PC-3 (cell line): ENCODE data around the gene EFHC1. TPM values are rescaled to one million over a fixed set of nuclear protein-coding genes. Genes with fewer than 3 reads are reported as not detected.

Source experiments
- ATAC-seq: fragments of 200-7000 bp; cut with Tn5 transposase; 2 replicates; pipeline ENCODE4 v1.9.1; 2020; ENCODE audit warnings: mild to moderate bottlenecking, moderate library complexity
- BruUV-seq: library from RNA; stranded (reverse); fragments of 400-500 nt; replicated peaks from 2 replicates; lab custom pipeline; 2021; lab: Mats Ljungman, UMichigan
- CTCF ChIA-PET: fragments of 300-600 bp; sonication (Branson Sonifier 250); formaldehyde crosslinking; loops from one replicate; lab custom pipeline; 2022; ENCODE audit warnings: antibody characterized with exemption; lab: Charles Lee
- POLR2A ChIA-PET: fragments of 300-600 bp; sonication (Branson Sonifier 250); formaldehyde crosslinking; loops from one replicate; lab custom pipeline; 2022; ENCODE audit warnings: antibody characterized with exemption; ENCODE audit not compliant: unreplicated experiment; lab: Charles Lee
- DNase-seq: peaks from one replicate; pipeline ENCODE4 v3.0.0-alpha.2; 2015
- H2AFZ ChIP-seq: fragments of 300-600 bp; sonication (generic); 2 replicates; pipeline ENCODE4 v1.6.0; 2016; ENCODE audit warnings: antibody characterized with exemption, low read length
- H3F3A ChIP-seq: fragments of 300-600 bp; sonication (generic); one replicate; pipeline ENCODE4 v1.6.0; 2017; ENCODE audit warnings: antibody characterized with exemption, low read length, control low read depth, mild to moderate bottlenecking; ENCODE audit not compliant: unreplicated experiment
- H3K27ac ChIP-seq: fragments of 300-600 bp; sonication (generic); 2 replicates; pipeline ENCODE4 v1.5.1; 2016; ENCODE audit warnings: mild to moderate bottlenecking, low read length
- H3K27me3 ChIP-seq: fragments of 300-600 bp; sonication (generic); 2 replicates; pipeline ENCODE4 v1.6.1; 2016; ENCODE audit warnings: low read length, mixed read lengths
- H3K36me3 ChIP-seq: fragments of 300-600 bp; sonication (generic); 2 replicates; pipeline ENCODE4 v1.6.1; 2016; ENCODE audit warnings: low read depth, mixed run types, low read length, mixed read lengths
- H3K4me1 ChIP-seq: fragments of 300-600 bp; sonication (generic); 2 replicates; pipeline ENCODE4 v1.5.1; 2016; ENCODE audit warnings: low read length; ENCODE audit not compliant: insufficient read depth
- H3K4me2 ChIP-seq: fragments of 300-600 bp; sonication (generic); 2 replicates; pipeline ENCODE4 v1.6.0; 2016; ENCODE audit warnings: low read length
- H3K4me3 ChIP-seq: fragments of 300-600 bp; sonication (generic); 2 replicates; pipeline ENCODE4 v1.5.1; 2016; ENCODE audit warnings: mild to moderate bottlenecking, low read length, mixed read lengths
- H3K79me2 ChIP-seq: fragments of 300-600 bp; sonication (generic); 2 replicates; pipeline ENCODE4 v1.6.1; 2017; ENCODE audit warnings: low read length, mixed read lengths
- H3K9ac ChIP-seq: fragments of 300-600 bp; sonication (generic); 2 replicates; pipeline ENCODE4 v1.6.0; 2016; ENCODE audit warnings: mild to moderate bottlenecking, low read length
- H3K9me2 ChIP-seq: fragments of 300-600 bp; sonication (generic); replicated peaks from 2 replicates; pipeline ENCODE4 v1.6.1; 2016; ENCODE audit warnings: mixed run types, low read length, mixed read lengths
- H3K9me3 ChIP-seq: fragments of 300-600 bp; sonication (generic); 2 replicates; pipeline ENCODE4 v1.6.1; 2016; ENCODE audit warnings: low read length, mixed read lengths
- H4K20me1 ChIP-seq: fragments of 300-600 bp; sonication (generic); 2 replicates; pipeline ENCODE4 v1.6.1; 2016; ENCODE audit warnings: low read length, mixed read lengths
- CTCF ChIP-seq: fragments of 300-600 bp; sonication (generic); conservative IDR thresholded peaks from 2 replicates; pipeline ENCODE4 v1.5.1; 2017; ENCODE audit warnings: antibody characterized with exemption, low read depth, mild to moderate bottlenecking, low read length
- EZH2 ChIP-seq: fragments of 300-600 bp; sonication (generic); IDR thresholded peaks from one replicate; pipeline ENCODE4 v1.6.1; 2017; ENCODE audit warnings: antibody characterized with exemption, mild to moderate bottlenecking, low read length; ENCODE audit not compliant: unreplicated experiment
- EZH2phosphoT487 ChIP-seq: fragments of 300-600 bp; sonication (generic); IDR thresholded peaks from 2 replicates; pipeline ENCODE4 v1.6.1; 2018; ENCODE audit warnings: mild to moderate bottlenecking, antibody characterized with exemption, low read length, borderline replicate concordance
- intact Hi-C: fragments of 100-400 bp; cut with micrococcal nuclease; formaldehyde crosslinking; loops from 2 replicates; pipeline ENCODE4 v1.9.0; 2023
- total RNA-seq: library from RNA; depleted of rRNA; stranded (reverse); fragments of >200 nt; gene quantifications from 2 replicates; pipeline ENCODE4 v1.2.3, GENCODE V29; 2014

Gene EFHC1
- total RNA-seq, 1 experiment from 2014 or later: 22.4 TPM

- no peaks in the 10 kb centered on the region for H3K79me2 ChIP-seq
- ChIA-PET POLR2A (no interaction called here), CTCF (no interaction called here)
- no peaks in the 10 kb centered on the region for H3K27me3 ChIP-seq
- no peaks in the 10 kb centered on the region for H3F3A ChIP-seq
- H3K4me2 ChIP-seq: no peak overlapping the region
- no peak overlapping the region for H3K9ac ChIP-seq
- H2AFZ ChIP-seq: no peak overlapping the region
- no TSS peak for BruUV-seq
- H3K4me3 ChIP-seq: no peak overlapping the region
- no peaks in the 10 kb centered on the region for H3K9me3 ChIP-seq
- DNase-seq (no peak), ATAC-seq (no peak)
- H4K20me1 ChIP-seq: no peaks in the 10 kb centered on the region
- no peak overlapping the region for H3K27ac ChIP-seq
- TF ChIP-seq CTCF (no peak), EZH2phosphoT487 (no peak), EZH2 (no peak)
- no peaks in the 10 kb centered on the region for H3K9me2 ChIP-seq
- H3K36me3 ChIP-seq: no peaks in the 10 kb centered on the region
- H3K4me1 ChIP-seq: no peaks in the 10 kb centered on the region
- intact Hi-C loops: no loop called here
These were observed 43.4 kb upstream of the EFHC1 start for GRCh38 chr6:52376763-52377162.

DNA sequence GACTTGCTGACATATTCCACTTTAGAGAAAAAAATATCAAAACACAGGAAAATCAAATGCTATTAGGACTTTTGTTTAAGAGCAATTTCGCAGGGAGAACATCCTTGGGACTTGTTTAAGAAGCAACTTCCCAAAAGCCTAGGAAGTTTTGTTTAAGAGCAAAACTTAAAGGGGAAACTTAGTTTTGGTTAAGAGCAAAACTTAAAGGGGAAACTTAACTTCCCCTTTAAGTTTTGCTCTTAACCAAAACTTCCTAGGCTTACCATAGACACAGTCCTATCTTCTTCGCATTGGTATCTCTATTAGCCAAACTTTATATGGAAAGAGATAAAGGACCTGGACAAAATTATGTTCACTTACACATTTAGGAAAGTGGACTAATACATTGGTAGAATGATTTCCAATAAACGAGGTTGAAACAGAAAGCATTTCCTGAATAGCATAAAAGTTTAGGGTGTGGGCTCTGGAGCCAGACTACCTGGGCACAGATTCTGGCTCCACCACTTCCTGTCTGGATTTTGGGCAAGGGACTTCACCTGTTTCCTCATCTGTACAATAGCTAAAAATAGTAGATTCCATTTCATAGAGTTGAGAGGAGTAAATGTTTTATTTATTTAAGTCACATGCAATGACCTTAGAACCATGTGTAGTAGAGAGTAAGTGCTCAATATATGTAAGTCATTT, 42.5 kb upstream of the EFHC1 start:
- H3K4me2 ChIP-seq: no peak overlapping the region
- H3K9me3 ChIP-seq: no peaks in the 10 kb centered on the region
- H3K9me2 ChIP-seq: no peaks in the 10 kb centered on the region
- no peak overlapping the region for H3K9ac ChIP-seq
- no peaks in the 10 kb centered on the region for H3K27me3 ChIP-seq
- no peak overlapping the region for H3K27ac ChIP-seq
- BruUV-seq: no TSS peak
- H3K79me2 ChIP-seq: no peaks in the 10 kb centered on the region
- ChIA-PET CTCF (interaction anchor here (0.6 kb wide), 1 partner anchor 68 kb away, joined by 3 read pairs; no protein-coding TSS in a partner anchor), POLR2A (no interaction called here)
- H3F3A ChIP-seq: no peaks in the 10 kb centered on the region
- H4K20me1 ChIP-seq: no peaks in the 10 kb centered on the region
- TF ChIP-seq EZH2phosphoT487 (no peak), EZH2 (no peak), CTCF (no peak)
- intact Hi-C loops: no loop called here
- H3K36me3 ChIP-seq: no peaks in the 10 kb centered on the region
- H2AFZ ChIP-seq: no peak overlapping the region
- ATAC-seq (no peak), DNase-seq (no peak)
- no peaks in the 10 kb centered on the region for H3K4me1 ChIP-seq
- H3K4me3 ChIP-seq: no peak overlapping the region

DNA sequence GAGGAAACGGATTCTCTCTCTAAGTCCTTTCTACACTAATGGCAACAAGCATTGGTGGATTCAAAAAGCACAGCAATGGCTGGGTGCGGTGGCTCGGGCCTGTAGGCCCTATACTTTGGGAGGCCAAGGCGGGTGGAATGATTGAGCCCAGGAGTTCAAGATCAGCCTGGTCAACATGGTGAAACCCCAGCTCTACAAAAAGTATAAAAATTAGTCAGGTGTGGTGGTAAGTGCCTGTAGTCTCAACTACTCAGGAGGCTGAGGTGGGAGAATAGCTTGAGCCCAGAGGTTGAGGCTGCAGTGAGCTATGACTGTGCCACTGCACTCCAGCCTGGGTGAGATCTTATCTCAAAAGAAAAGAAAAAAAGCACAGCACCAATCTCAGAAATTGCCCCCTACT, 38.9 kb upstream of the EFHC1 start:
- intact Hi-C loops: no loop called here
- Histone ChIP-seq H3K27me3 (no peaks in the 10 kb centered on the region), H3K9me2 (no peaks in the 10 kb centered on the region), H3K79me2 (no peaks in the 10 kb centered on the region), H2AFZ (no peak overlapping the region), H3K36me3 (no peaks in the 10 kb centered on the region), H3K27ac (no peak overlapping the region), H3K4me2 (no peak overlapping the region), H3K4me1 (no peaks in the 10 kb centered on the region), H4K20me1 (no peaks in the 10 kb centered on the region), H3K9me3 (no peaks in the 10 kb centered on the region), H3K9ac (no peak overlapping the region), H3K4me3 (no peak overlapping the region), H3F3A (no peaks in the 10 kb centered on the region)
- CTCF ChIA-PET: no interaction called here
- ATAC-seq (no peak), DNase-seq (no peak)
- no peak for TF ChIP-seq EZH2
- POLR2A ChIA-PET: no interaction called here
- BruUV-seq: no TSS peak
